Astrocyte (in vitro differentiated cells and primary cell): ENCODE measurements around the gene ZGRF1. TPM values are rescaled to one million over a fixed set of nuclear protein-coding genes. Genes with fewer than 3 reads are reported as not detected.

Experiments used
- DNase-seq: peaks from one replicate; pipeline ENCODE4 v3.0.0-alpha.2; 2010; ENCODE audit warnings: low read depth
- FAIRE-seq: peaks from 2 replicates; lab custom pipeline; 2011; peaks lifted over from hg19 to GRCh38; lab: Jason Lieb, UNC
- H2AFZ ChIP-seq: 2 replicates; pipeline ENCODE4 v1.6.0; 2012; ENCODE audit warnings: low read depth, low read length, inconsistent platforms
- H3K27ac ChIP-seq: 2 replicates; pipeline ENCODE4 v1.5.1; 2011; ENCODE audit warnings: low read depth, low read length, inconsistent platforms
- H3K27me3 ChIP-seq: 2 replicates; pipeline ENCODE4 v1.6.0; 2011; ENCODE audit warnings: low read length, inconsistent platforms; ENCODE audit not compliant: insufficient read depth
- H3K36me3 ChIP-seq: 2 replicates; pipeline ENCODE4 v1.5.1; 2011; ENCODE audit warnings: low read length, inconsistent platforms; ENCODE audit not compliant: insufficient read depth
- H3K4me1 ChIP-seq: 2 replicates; pipeline ENCODE4 v1.5.1; 2011; ENCODE audit warnings: low read length, inconsistent platforms; ENCODE audit not compliant: insufficient read depth
- H3K4me2 ChIP-seq: 2 replicates; pipeline ENCODE4 v1.6.0; 2012; ENCODE audit warnings: low read length, inconsistent platforms
- H3K4me3 ChIP-seq: 2 replicates; pipeline ENCODE4 v1.5.1; 2011; ENCODE audit warnings: low read depth, mild to moderate bottlenecking, low read length, inconsistent platforms; ENCODE audit not compliant: insufficient read depth
- H3K79me2 ChIP-seq: 2 replicates; pipeline ENCODE4 v1.6.0; 2012; ENCODE audit warnings: mild to moderate bottlenecking, low read length, inconsistent platforms; ENCODE audit not compliant: insufficient read depth
- H3K9ac ChIP-seq: 2 replicates; pipeline ENCODE4 v1.6.0; 2012; ENCODE audit warnings: mild to moderate bottlenecking, low read length, inconsistent platforms
- H3K9me3 ChIP-seq: 2 replicates; pipeline ENCODE4 v1.5.1; 2012; ENCODE audit warnings: low read depth, mild to moderate bottlenecking, low read length, inconsistent platforms; ENCODE audit not compliant: insufficient read depth
- H4K20me1 ChIP-seq: 2 replicates; pipeline ENCODE4 v1.6.0; 2012; ENCODE audit warnings: low read length, inconsistent platforms; ENCODE audit not compliant: insufficient read depth
- H3K27ac Mint-ChIP-seq: one replicate; pipeline ENCODE4 v1.8.0; 2021; ENCODE audit warnings: mild to moderate bottlenecking, mixed read lengths; ENCODE audit not compliant: unreplicated experiment
- H3K27me3 Mint-ChIP-seq: one replicate; pipeline ENCODE4 v1.8.0; 2021; ENCODE audit warnings: low read depth, mixed read lengths; ENCODE audit not compliant: unreplicated experiment
- H3K36me3 Mint-ChIP-seq: one replicate; pipeline ENCODE4 v1.8.0; 2021; ENCODE audit warnings: low read depth, mixed read lengths; ENCODE audit not compliant: unreplicated experiment
- H3K4me1 Mint-ChIP-seq: one replicate; pipeline ENCODE4 v1.8.0; 2021; ENCODE audit warnings: low read depth, mixed read lengths; ENCODE audit not compliant: unreplicated experiment
- H3K4me3 Mint-ChIP-seq: one replicate; pipeline ENCODE4 v1.8.0; 2021; ENCODE audit warnings: mild to moderate bottlenecking, moderate library complexity, mixed read lengths; ENCODE audit not compliant: unreplicated experiment
- H3K9me3 Mint-ChIP-seq: one replicate; pipeline ENCODE4 v1.8.0; 2021; ENCODE audit warnings: mild to moderate bottlenecking, mixed read lengths; ENCODE audit not compliant: unreplicated experiment
- EZH2 ChIP-seq: IDR thresholded peaks from 2 replicates; pipeline ENCODE4 v1.6.1; 2012; ENCODE audit warnings: mild to moderate bottlenecking, low read length, inconsistent platforms; ENCODE audit not compliant: insufficient read depth
- total RNA-seq: library from RNA; stranded (reverse); gene quantifications from 2 replicates; pipeline ENCODE4 v1.2.1, GENCODE V29; 2021
- TF ChIP-seq, protein P1 (sequence below): IDR thresholded peaks from 2 replicates; pipeline ENCODE4 v1.5.1; 2011; ENCODE audit warnings: low read depth, mild to moderate bottlenecking, inconsistent platforms, low read length, moderate library complexity; ENCODE audit not compliant: insufficient read depth

Gene ZGRF1
- total RNA-seq, 1 donor from 2014 or later, result 5.2 TPM

GRCh38 chr4:112637552-112637866 lies 800 bp upstream of the ZGRF1 start:
- Histone ChIP-seq H4K20me1 (no peaks in the 10 kb centered on the region), H3K27me3 (no peaks in the 10 kb centered on the region), H3K36me3 (no peaks in the 10 kb centered on the region), H2AFZ (peak overlapping the region; percentile 91), H3K9me3 (no peaks in the 10 kb centered on the region), H3K9ac (peak overlapping the region; percentile 95), H3K4me3 (peak overlapping the region; percentile 96), H3K27ac (peak overlapping the region; percentile 99), H3K79me2 (peaks cover 56% of the 10 kb centered on the region), H3K4me2 (peak overlapping the region; percentile 96), H3K4me1 (peaks cover 6% of the 10 kb centered on the region)
- Mint-ChIP-seq H3K27me3 (no peaks in the 10 kb centered on the region), H3K36me3 (no peaks in the 10 kb centered on the region), H3K27ac (no peak overlapping the region), H3K4me3 (no peak overlapping the region), H3K4me1 (peaks cover 9% of the 10 kb centered on the region), H3K9me3 (no peaks in the 10 kb centered on the region)
- no peak for FAIRE-seq
- DNase-seq, result no peak
- TF ChIP-seq, protein P1, sequence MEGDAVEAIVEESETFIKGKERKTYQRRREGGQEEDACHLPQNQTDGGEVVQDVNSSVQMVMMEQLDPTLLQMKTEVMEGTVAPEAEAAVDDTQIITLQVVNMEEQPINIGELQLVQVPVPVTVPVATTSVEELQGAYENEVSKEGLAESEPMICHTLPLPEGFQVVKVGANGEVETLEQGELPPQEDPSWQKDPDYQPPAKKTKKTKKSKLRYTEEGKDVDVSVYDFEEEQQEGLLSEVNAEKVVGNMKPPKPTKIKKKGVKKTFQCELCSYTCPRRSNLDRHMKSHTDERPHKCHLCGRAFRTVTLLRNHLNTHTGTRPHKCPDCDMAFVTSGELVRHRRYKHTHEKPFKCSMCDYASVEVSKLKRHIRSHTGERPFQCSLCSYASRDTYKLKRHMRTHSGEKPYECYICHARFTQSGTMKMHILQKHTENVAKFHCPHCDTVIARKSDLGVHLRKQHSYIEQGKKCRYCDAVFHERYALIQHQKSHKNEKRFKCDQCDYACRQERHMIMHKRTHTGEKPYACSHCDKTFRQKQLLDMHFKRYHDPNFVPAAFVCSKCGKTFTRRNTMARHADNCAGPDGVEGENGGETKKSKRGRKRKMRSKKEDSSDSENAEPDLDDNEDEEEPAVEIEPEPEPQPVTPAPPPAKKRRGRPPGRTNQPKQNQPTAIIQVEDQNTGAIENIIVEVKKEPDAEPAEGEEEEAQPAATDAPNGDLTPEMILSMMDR, result no peak
- no peak for TF ChIP-seq EZH2

DNA sequence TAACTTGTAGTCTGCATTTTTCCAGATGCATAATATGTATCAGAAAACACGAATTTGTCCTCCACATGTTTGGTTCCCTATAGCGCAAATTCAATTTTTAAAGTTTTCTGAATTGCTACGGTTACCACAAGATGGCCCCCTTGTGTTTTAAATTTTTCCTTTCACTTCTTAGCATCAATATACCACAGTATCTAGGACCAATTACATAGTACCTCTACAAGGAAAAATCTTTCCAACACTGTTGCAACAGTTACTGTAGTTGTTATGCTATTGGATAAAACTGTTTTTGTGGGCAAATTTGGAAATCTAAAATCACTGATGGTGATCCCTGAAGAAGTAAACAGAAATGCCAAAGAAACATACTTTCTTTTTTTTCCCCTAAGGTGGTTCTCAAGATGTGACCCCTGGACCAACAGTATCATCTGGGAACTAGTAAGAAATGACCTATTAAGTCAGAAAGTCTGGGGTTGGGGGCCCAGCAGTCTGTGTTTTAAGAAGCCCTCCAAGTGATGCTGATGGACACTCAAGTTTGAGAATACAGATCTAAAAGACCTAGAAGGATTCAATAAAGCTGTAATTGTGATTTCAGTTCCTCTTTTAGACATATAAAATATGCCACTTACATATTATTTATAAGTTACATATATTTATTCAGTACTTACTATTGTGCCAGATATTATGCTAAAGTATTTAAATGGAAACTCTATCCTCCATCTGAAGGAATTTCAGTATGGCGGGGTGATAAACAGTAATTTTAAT lies 3.1 kb downstream of the ZGRF1 start:
- Histone ChIP-seq H3K9ac (no peak overlapping the region), H3K27ac (no peak overlapping the region), H3K79me2 (peaks cover 30% of the 10 kb centered on the region), H3K4me3 (no peak overlapping the region), H3K4me2 (peak overlapping the region; percentile 22), H3K9me3 (no peaks in the 10 kb centered on the region), H3K27me3 (no peaks in the 10 kb centered on the region), H2AFZ (no peak overlapping the region), H4K20me1 (no peaks in the 10 kb centered on the region), H3K36me3 (no peaks in the 10 kb centered on the region), H3K4me1 (peaks cover 6% of the 10 kb centered on the region)
- FAIRE-seq, result peak; percentile 88
- H3K9me3 Mint-ChIP-seq, result no peaks in the 10 kb centered on the region
- peak; percentile 5 for DNase-seq
- no peak overlapping the region for H3K4me3 Mint-ChIP-seq
- no peak for TF ChIP-seq EZH2
- TF ChIP-seq, protein P1, result peak; percentile 46
- H3K36me3 Mint-ChIP-seq, result no peaks in the 10 kb centered on the region
- peaks cover 7% of the 10 kb centered on the region for H3K4me1 Mint-ChIP-seq
- no peak overlapping the region for H3K27ac Mint-ChIP-seq
- H3K27me3 Mint-ChIP-seq, result no peaks in the 10 kb centered on the region

GRCh38 chr4:112626228-112626627 lies 10.5 kb downstream of the ZGRF1 start:
- no peak for FAIRE-seq
- Mint-ChIP-seq H3K27ac (no peak overlapping the region), H3K27me3 (no peaks in the 10 kb centered on the region), H3K36me3 (no peaks in the 10 kb centered on the region), H3K4me3 (no peak overlapping the region), H3K9me3 (no peaks in the 10 kb centered on the region), H3K4me1 (no peaks in the 10 kb centered on the region)
- Histone ChIP-seq H3K27ac (no peak overlapping the region), H3K4me3 (no peak overlapping the region), H3K4me2 (no peak overlapping the region), H3K79me2 (no peaks in the 10 kb centered on the region), H2AFZ (no peak overlapping the region), H3K9ac (no peak overlapping the region), H3K9me3 (no peaks in the 10 kb centered on the region), H3K4me1 (no peaks in the 10 kb centered on the region), H3K27me3 (no peaks in the 10 kb centered on the region), H4K20me1 (no peaks in the 10 kb centered on the region), H3K36me3 (no peaks in the 10 kb centered on the region)
- DNase-seq, result no peak
- TF ChIP-seq, protein P1, result no peak
- no peak for TF ChIP-seq EZH2
